K562 (cell line): ENCODE results near the gene C3. TPM values are rescaled to one million over a fixed set of nuclear protein-coding genes. Genes with fewer than 3 reads are reported as not detected.

Experiments used
- ATAC-seq: fragments of 200-7000 bp; cut with Tn5 transposase; 3 replicates; pipeline ENCODE4 v1.9.1; 2020; ENCODE audit warnings: moderate library complexity
- BruUV-seq: library from RNA; stranded (reverse); fragments of 400-500 nt; replicated peaks from 2 replicates; lab custom pipeline; 2021; lab: Mats Ljungman, UMichigan
- CTCF ChIA-PET: fragments of 300-600 bp; formaldehyde crosslinking; extraction: SDS; loops from one replicate; lab custom pipeline; 2021; ENCODE audit warnings: low intra/inter-chr PET ratio; lab: Yijun Ruan, JAX
- POLR2A ChIA-PET: fragments of 300-600, 350-650 bp; sonication (Branson Sonifier 250); formaldehyde crosslinking; extraction: SDS; loops from one replicate; lab custom pipeline; 2021; ENCODE audit warnings: antibody characterized with exemption, inconsistent platforms; lab: Yijun Ruan, JAX
- DNase-seq, 4 experiments: peaks; one replicate each; pipeline versions ENCODE4 v3.0.0 to v3.0.0-alpha.2; 2011 to 2018; ENCODE audit warnings: low spot score in 3 of 4, mixed read lengths in 3 of 4; ENCODE audit errors: extremely low read depth in 1 of 4
- FAIRE-seq: peaks from 2 replicates; lab custom pipeline; 2011; peaks lifted over from hg19 to GRCh38; lab: Jason Lieb, UNC
- H2AFZ ChIP-seq: 2 replicates; pipeline ENCODE4 v1.6.0; 2011; ENCODE audit warnings: low read depth, low read length, control low read depth, inconsistent platforms
- H3K27ac ChIP-seq: fragments of 200-600 bp; 3 replicates; pipeline ENCODE4 v1.8.0; 2011; ENCODE audit warnings: low read depth, mild to moderate bottlenecking, control low read depth, inconsistent platforms, low read length, moderate library complexity, mixed read lengths; ENCODE audit errors: extremely low read depth
- H3K27me3 ChIP-seq, 2 experiments: fragments of 300-600 bp in 1 of 2; 2 replicates in 1 of 2; 3 replicates in 1 of 2; pipeline versions ENCODE4 v1.6.0 to v1.8.0; 2011; ENCODE audit warnings: inconsistent platforms in 2 of 2, low read length in 2 of 2, mild to moderate bottlenecking in 1 of 2, mixed read lengths in 1 of 2, moderate library complexity in 1 of 2; ENCODE audit not compliant: control insufficient read depth in 2 of 2, insufficient read depth in 2 of 2
- H3K36me3 ChIP-seq: fragments of 300-600 bp; 3 replicates; pipeline ENCODE4 v1.8.0; 2011; ENCODE audit warnings: mild to moderate bottlenecking, low read length, inconsistent platforms; ENCODE audit not compliant: control insufficient read depth, insufficient read depth
- H3K4me1 ChIP-seq, 2 experiments: fragments of 200-600 bp in 1 of 2; replicated peaks in 1 of 2; 2 replicates in 1 of 2; 3 replicates in 1 of 2; pipeline versions ENCODE4 v1.5.1 to v1.8.0; 2011; ENCODE audit warnings: inconsistent platforms in 2 of 2, low read length in 2 of 2, mild to moderate bottlenecking in 1 of 2, mixed read lengths in 1 of 2, moderate library complexity in 1 of 2; ENCODE audit not compliant: control insufficient read depth in 2 of 2, insufficient read depth in 2 of 2
- H3K4me2 ChIP-seq: 2 replicates; pipeline ENCODE4 v1.6.1; 2011; ENCODE audit warnings: low read length, control low read depth, inconsistent platforms, mixed read lengths; ENCODE audit not compliant: insufficient read depth
- H3K4me3 ChIP-seq: fragments of 200-600 bp; sonication (generic), shearing (Covaris generic); 2 replicates; pipeline ENCODE4 v1.5.1; 2016; ENCODE audit warnings: control low read depth, inconsistent platforms
- H3K79me2 ChIP-seq: fragments of 200-600 bp; 3 replicates; pipeline ENCODE4 v1.8.0; 2011; ENCODE audit warnings: low read length, inconsistent platforms; ENCODE audit not compliant: control insufficient read depth, insufficient read depth
- H3K9ac ChIP-seq, 2 experiments: 2 replicates each; pipeline versions ENCODE4 v1.6.0 to v1.6.1; 2011; ENCODE audit warnings: low read depth in 2 of 2, low read length in 2 of 2, control low read depth in 1 of 2, inconsistent platforms in 1 of 2, mild to moderate bottlenecking in 1 of 2, mixed read lengths in 1 of 2; ENCODE audit not compliant: insufficient read depth in 1 of 2
- H3K9me1 ChIP-seq: one replicate; pipeline ENCODE4 v1.6.0; 2011; ENCODE audit warnings: inconsistent platforms, mild to moderate bottlenecking, low read length, moderate library complexity; ENCODE audit not compliant: control insufficient read depth, insufficient read depth
- H3K9me3 ChIP-seq: replicated peaks from 2 replicates; pipeline ENCODE4 v1.5.1; 2011; ENCODE audit warnings: low read depth, low read length, inconsistent platforms; ENCODE audit not compliant: control insufficient read depth, insufficient read depth
- H4K20me1 ChIP-seq: replicated peaks from 2 replicates; pipeline ENCODE4 v1.6.1; 2011; ENCODE audit warnings: low read length, inconsistent platforms, mixed read lengths; ENCODE audit not compliant: control insufficient read depth, insufficient read depth
- CAMTA2 ChIP-seq: fragments of 250-450 bp; sonication (Bioruptor Pico); conservative IDR thresholded peaks from 2 replicates; pipeline ENCODE4 v1.5.1; 2022
- RBM15 ChIP-seq: fragments of 200-400 bp; formaldehyde crosslinking; IDR thresholded peaks from 2 replicates; pipeline ENCODE4 v1.6.1; 2018; ENCODE audit warnings: mild to moderate bottlenecking, low read length, moderate library complexity; ENCODE audit not compliant: insufficient read depth
- SNRNP70 ChIP-seq: fragments of 200-400 bp; formaldehyde crosslinking; optimal IDR thresholded peaks from 2 replicates; pipeline ENCODE3; 2017; ENCODE audit warnings: low read depth, low read length
- ZNF639 ChIP-seq, 2 experiments: fragments of 200-800 bp in 1 of 2; sonication (Bioruptor generic) in 1 of 2; sonication (generic) in 1 of 2; formaldehyde crosslinking in 1 of 2; IDR thresholded peaks in 1 of 2; conservative IDR thresholded peaks in 1 of 2; 2 replicates each; pipeline versions ENCODE4 v1.5.0 to v1.6.1; 2016 to 2020; ENCODE audit warnings: missing compliant biosample characterization in 1 of 2, missing genetic modification characterization in 1 of 2, missing genetic modification reagents in 1 of 2
- WGBS: fragments of 100-300 bp; shearing (Covaris generic); methylation state at CpG from one replicate; pipeline ENCODE4 v1.1.6; 2016; ENCODE audit warnings: low coverage, mixed read lengths; ENCODE audit not compliant: insufficient coverage; ENCODE audit errors: missing lambda C conversion rate; 5-methylcytosine and 5-hydroxymethylcytosine counted together
- in situ Hi-C: fragments of 300-500 bp; cut with MboI; formaldehyde crosslinking; loops from 4 replicates; pipeline ENCODE4 v1.15.0; 2018; ENCODE audit warnings: inconsistent platforms, mixed read lengths
- intact Hi-C: fragments of 100-400 bp; cut with micrococcal nuclease; formaldehyde crosslinking; loops from 2 replicates; pipeline ENCODE4 v1.14.2; 2022
- polyA plus RNA-seq, 8 experiments: library from polyadenylated mRNA; depleted of rRNA in 4 of 8; stranded (reverse) in 5 of 8; unstranded in 3 of 8; fragments of >200 nt; fragmentation: Nextera tagmentation in 2 of 8; fragmentation: Illumina TruSeq in 1 of 8; extraction: Ambion mirVana in 2 of 8; extraction: Trizol in 1 of 8; gene quantifications; 2 replicates each; pipeline versions ENCODE4 v1.2.1 to v1.2.3, GENCODE V29; 2011 to 2014; ENCODE audit warnings: inconsistent platforms in 1 of 8, missing spikeins in 1 of 8
- total RNA-seq, 7 experiments: library from RNA; depleted of rRNA in 6 of 7; stranded (reverse); fragments of >200 nt in 6 of 7; fragmentation: Illumina TruSeq in 2 of 7; extraction: Trizol in 2 of 7; gene quantifications; 2 replicates each; pipeline versions ENCODE4 v1.2.1 to v1.2.3, GENCODE V29; 2011 to 2021; ENCODE audit warnings: low replicate concordance in 1 of 7

The C3 gene
- total and polyA plus RNA-seq, 9 of the 15 experiments (the other 6 are each of a cell fraction or from before 2014, with no cell fraction given) = 0.59 to 10.6 (median 2.2) TPM

GRCh38 chr19:6716610-6716970 lies 3.9 kb downstream of the C3 start:
- intact Hi-C loops (no loop called here), in situ Hi-C loops (no loop called here)
- ATAC-seq (no peak), FAIRE-seq (no peak), DNase-seq (no peak)
- TF ChIP-seq CAMTA2 (CRISPR knock-in tag) = no peak
- no peak for TF ChIP-seq ZNF639 (CRISPR knock-in tag; conservative IDR thresholded peaks at IDR 0.05 in 1 of 2, IDR thresholded peaks at IDR 0.05 in 1 of 2)
- no peak for TF ChIP-seq RBM15
- no peak for TF ChIP-seq SNRNP70
- Histone ChIP-seq H4K20me1 (0 out of 2 replicates have a peak, but pooled peaks cover 2% of the 10 kb centered on the region), H3K4me1 (peaks cover 30 to 38% of the 10 kb centered on the region in 2 experiments), H3K4me3 (no peak overlapping the region), H3K4me2 (no peak overlapping the region), H3K36me3 (no peaks in the 10 kb centered on the region), H3K9me1 (no peaks in the 10 kb centered on the region), H3K27ac (no peak overlapping the region), H3K79me2 (no peaks in the 10 kb centered on the region), H2AFZ (no peak overlapping the region), H3K9me3 (no peaks in the 10 kb centered on the region), H3K27me3 (peaks cover 0 to 11% of the 10 kb centered on the region in 2 experiments; a peak in 2 of 5 replicates), H3K9ac (no peak overlapping the region)
- ChIA-PET CTCF (interaction anchor here (0.7 to 1.8 kb wide), 2 partner anchors 84 to 913 kb away, joined by 3 to 6 read pairs; no protein-coding TSS in a partner anchor), POLR2A (no interaction called here)
- WGBS = 32% methylated on average over 6 of the region's 6 CpGs
- BruUV-seq = no TSS peak
